Psoas muscle (tissue), 8 donors: ENCODE results near the gene HBS1L. TPM values are rescaled to one million over a fixed set of nuclear protein-coding genes. Genes with fewer than 3 reads are reported as not detected.

Experiments
- ATAC-seq, 4 donors: fragments of 200-7000 bp; cut with Tn5 transposase; one replicate each; pipeline ENCODE4 v1.9.1; 2020; ENCODE audit warnings: moderate library complexity in 3 of 4, mild to moderate bottlenecking in 2 of 4
- DNase-seq, 2 donors: peaks; one replicate each; pipeline ENCODE4 v3.0.0-alpha.2; 2020
- H3K27ac ChIP-seq: fragments of 200-600 bp; one replicate; pipeline ENCODE4 v1.8.0; 2022
- H3K27me3 ChIP-seq, 3 donors: fragments of 200-600 bp in 1 of 3; one replicate each; pipeline versions ENCODE4 v1.6.1 to v1.8.0; 2013 to 2022; ENCODE audit warnings: low read length in 2 of 3, mild to moderate bottlenecking in 2 of 3, moderate library complexity in 1 of 3; ENCODE audit not compliant: insufficient read depth in 3 of 3
- H3K36me3 ChIP-seq, 2 donors: fragments of 200-600 bp in 1 of 2; one replicate each; pipeline versions ENCODE4 v1.6.1 to v1.8.0; 2013 to 2022; ENCODE audit warnings: low read depth in 1 of 2, mild to moderate bottlenecking in 1 of 2, moderate library complexity in 1 of 2; ENCODE audit not compliant: insufficient read depth in 1 of 2
- H3K4me1 ChIP-seq: fragments of 200-600 bp; one replicate; pipeline ENCODE4 v1.8.0; 2022
- H3K4me3 ChIP-seq: fragments of 200-600 bp; one replicate; pipeline ENCODE4 v1.8.0; 2022; ENCODE audit warnings: mild to moderate bottlenecking
- H3K9me3 ChIP-seq: fragments of 200-600 bp; one replicate; pipeline ENCODE4 v1.8.0; 2022
- CTCF ChIP-seq: fragments of 200-600 bp; IDR thresholded peaks from one replicate; pipeline ENCODE4 v1.8.0; 2022; ENCODE audit warnings: antibody characterized with exemption
- WGBS, 3 donors: extraction: QIAGEN DNeasy Blood & Tissue Kit; methylation state at CpG; one replicate each; pipeline versions ENCODE4 v1.1.6 to v1.1.7; 2013; 5-methylcytosine and 5-hydroxymethylcytosine counted together
- intact Hi-C, 2 donors: fragments of 100-400 bp; cut with DNase I; formaldehyde crosslinking; loops; one replicate each; pipeline versions ENCODE4 v1.11.0 to v1.14.2; 2022
- polyA plus RNA-seq, 3 donors: library from polyadenylated mRNA; stranded (reverse); fragments of 200-250 nt; gene quantifications; one replicate each; pipeline ENCODE4 v1.2.3, GENCODE V29; 2013
- total RNA-seq, 4 donors: library from RNA; stranded (reverse); fragmentation: NEBNext Ultra II Directional in 2 of 4; extraction: Animal tissue kit (Norgen Biotek cat#: 25700) in 2 of 4; gene quantifications; one replicate each; pipeline versions ENCODE4 v1.2.1 to v1.2.4, GENCODE V29; 2021 to 2023
- donor health status: healthy with polysubstance abuse.
- donor health status: DM: no; HTN: no; CAD: no; lungs with moderate emphysema.
- donor health status: Bipolar disorder and iron deficiency.
- donor health status: healthy.
- donor health status: DM: yes; HTN: yes; CAD: no.
- donor health status: DM: no; HTN: no; CAD: no.
- donor health status: DM: no; HTN: no; CAD: no.
- donor health status: DM: yes; HTN: yes; CAD: no.

The HBS1L gene
- total and polyA plus RNA-seq, 7 donors = 55.1 to 143 (median 99.5) TPM

GRCh38 chr6:135022050-135022697 is 32.4 kb downstream of the HBS1L start:
- intact Hi-C loops = no loop called here
- Histone ChIP-seq H3K4me3 (no peak overlapping the region), H3K36me3 (no peaks in the 10 kb centered on the region), H3K27me3 (no peaks in the 10 kb centered on the region), H3K4me1 (no peaks in the 10 kb centered on the region), H3K27ac (no peak overlapping the region), H3K9me3 (no peaks in the 10 kb centered on the region)
- DNase-seq = no peak
- TF ChIP-seq CTCF = no peak
- WGBS, 3 donors = 78 to 92% (median 82%) methylated on average over 2 of the region's 2 CpGs
- no peak for ATAC-seq

DNA sequence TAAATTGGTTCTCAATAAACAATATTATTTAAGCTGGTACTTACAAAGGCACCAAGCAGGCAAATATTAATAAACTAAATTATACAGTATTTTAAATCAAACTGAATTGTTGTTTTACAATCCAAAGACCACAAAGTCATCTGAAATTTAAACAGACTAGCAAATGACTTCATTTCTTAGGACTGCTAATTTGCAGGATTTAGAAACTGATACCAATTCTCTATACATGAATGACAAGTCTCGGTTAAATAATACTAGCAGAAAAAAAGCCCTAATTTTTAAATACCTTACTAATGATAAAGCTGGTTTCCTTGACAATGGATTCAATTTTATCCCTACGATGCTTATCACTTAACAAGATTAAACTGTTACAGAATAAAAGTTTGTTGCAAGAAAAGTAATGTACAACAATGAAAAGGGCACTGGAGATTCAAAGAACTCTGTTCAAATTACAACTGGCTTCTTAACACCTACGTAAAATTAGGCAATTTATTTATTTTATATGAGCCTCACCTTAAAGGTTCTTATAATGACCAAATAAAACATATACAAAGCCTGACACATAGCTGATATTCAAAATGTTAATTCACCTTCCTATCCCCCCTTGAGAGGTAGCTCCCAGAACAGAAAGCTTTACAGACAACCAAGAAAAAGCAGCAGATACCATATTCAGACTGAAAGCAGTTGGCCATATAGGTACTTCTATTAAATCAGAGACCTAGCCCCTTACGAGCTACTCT is 33.1 kb downstream of the HBS1L start:
- intact Hi-C loops = no loop called here
- DNase-seq (no peak), ATAC-seq (no peak)
- TF ChIP-seq CTCF = no peak
- H3K4me3 ChIP-seq = no peak overlapping the region
- H3K9me3 ChIP-seq = no peaks in the 10 kb centered on the region
- no peaks in the 10 kb centered on the region for H3K4me1 ChIP-seq
- H3K27ac ChIP-seq = no peak overlapping the region
- H3K36me3 ChIP-seq = no peaks in the 10 kb centered on the region
- WGBS, 3 donors = 74 to 92% (median 87%) methylated on average over 4 of the region's 4 CpGs
- no peaks in the 10 kb centered on the region for H3K27me3 ChIP-seq

DNA sequence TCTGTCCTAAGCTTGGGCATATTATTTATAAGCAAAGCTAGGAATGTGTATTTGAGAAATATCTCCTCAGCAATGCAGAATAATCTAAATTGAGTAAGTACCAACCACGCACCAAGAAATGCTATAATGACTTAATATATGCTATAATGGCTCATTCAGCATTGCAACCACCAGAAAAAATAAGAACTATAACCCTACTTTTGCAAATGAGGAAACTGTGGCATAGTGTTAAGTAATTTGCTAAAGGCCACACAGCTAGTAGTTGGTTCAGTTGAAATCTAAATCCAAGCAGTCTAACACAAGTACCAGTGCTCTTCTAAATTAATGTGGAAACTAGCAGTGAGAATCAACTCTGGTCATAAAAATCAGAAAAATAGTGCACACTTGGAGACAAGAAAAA is 35.7 kb downstream of the HBS1L start:
- H3K4me3 ChIP-seq = no peak overlapping the region
- no peaks in the 10 kb centered on the region for H3K36me3 ChIP-seq
- WGBS, 3 donors = 94 to 96% (median 95%) methylated on average over 1 of the region's 1 CpG
- DNase-seq = no peak
- no peaks in the 10 kb centered on the region for H3K9me3 ChIP-seq
- TF ChIP-seq CTCF = no peak
- H3K4me1 ChIP-seq = no peaks in the 10 kb centered on the region
- H3K27ac ChIP-seq = no peak overlapping the region
- intact Hi-C loops = no loop called here
- no peaks in the 10 kb centered on the region for H3K27me3 ChIP-seq
- no peak for ATAC-seq

DNA sequence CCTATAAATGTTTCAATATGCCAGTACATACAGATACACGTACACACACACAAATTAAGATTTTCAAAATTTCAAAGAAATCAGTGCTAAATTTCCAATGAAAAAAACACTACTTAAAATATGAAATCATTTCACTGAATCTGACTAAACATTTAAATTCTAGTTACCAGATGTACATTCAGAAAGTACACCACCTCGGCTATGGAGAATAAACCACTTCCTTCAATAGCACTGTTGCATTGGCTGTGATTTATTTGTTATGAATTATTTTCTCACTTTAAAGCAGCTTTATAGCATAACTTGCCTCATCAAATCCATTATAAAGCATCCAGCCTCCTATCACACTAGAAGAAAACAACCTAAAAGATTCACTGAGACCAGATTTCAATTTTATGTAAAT is 36.6 kb downstream of the HBS1L start:
- Histone ChIP-seq H3K4me1 (peaks cover 9% of the 10 kb centered on the region), H3K9me3 (no peaks in the 10 kb centered on the region), H3K27me3 (no peaks in the 10 kb centered on the region), H3K4me3 (no peak overlapping the region), H3K27ac (no peak overlapping the region), H3K36me3 (no peaks in the 10 kb centered on the region)
- DNase-seq (no peak), ATAC-seq (no peak)
- no peak for TF ChIP-seq CTCF
- intact Hi-C loops = no loop called here
- WGBS, 3 donors = 88 to 91% (median 90%) methylated on average over 2 of the region's 2 CpGs
